GM21717 (cell line): Measurements from ENCODE around the gene ASIC2.
A peak's percentile ranks its signal among the peaks of the same experiment; 100 is the strongest.
"Not testable (repeated sequence)": the region's sequence is repeated elsewhere in the genome, so short reads cannot be mapped to it uniquely, and the experiment has no call there.

Source experiments
- ATAC-seq: cut with Tn5 transposase; IDR thresholded peaks from one replicate; pipeline ENCODE4 v1.9.1; 2021; ENCODE audit warnings: mild to moderate bottlenecking, moderate library complexity; ENCODE audit not compliant: unreplicated experiment

ASIC2 gene

GRCh38 chr17:32993977-32994376, 299.1 kb downstream of the ASIC2 start:
- ATAC-seq = no peak

DNA sequence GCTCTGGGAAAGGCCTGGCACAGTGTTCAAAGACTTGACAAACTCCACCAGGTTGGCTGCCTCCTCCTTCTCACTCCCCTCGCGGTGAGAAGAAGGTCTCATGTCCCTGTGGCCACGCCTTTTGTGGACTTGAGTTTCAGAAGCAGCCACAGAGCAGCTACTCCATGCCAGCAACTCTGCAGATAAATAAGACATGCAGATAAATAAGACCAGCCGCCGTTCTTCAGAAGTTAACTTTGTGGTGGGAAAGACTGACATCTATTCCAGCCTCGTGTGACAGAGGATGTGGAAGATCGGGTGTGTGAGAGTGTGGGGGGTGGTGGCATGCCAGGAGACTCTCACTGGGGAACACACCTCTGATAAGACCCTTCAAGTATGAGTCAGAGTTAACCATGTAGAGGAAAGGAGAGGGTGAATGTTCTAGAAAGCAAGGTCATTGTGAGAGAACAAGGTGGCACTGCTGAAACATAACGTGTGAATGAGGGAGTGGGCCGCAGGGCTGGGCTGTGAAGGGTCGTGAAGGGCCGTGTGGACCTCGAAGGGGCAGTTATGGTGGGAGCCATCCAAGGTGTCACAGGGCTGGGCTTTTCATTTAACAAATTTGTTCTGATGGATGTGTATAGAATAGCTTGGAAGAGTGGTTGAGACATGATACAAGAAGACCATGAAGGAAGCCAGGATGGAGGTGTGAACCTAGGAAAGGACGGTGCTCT, 300.6 kb downstream of the ASIC2 start:
- ATAC-seq = no peak

DNA sequence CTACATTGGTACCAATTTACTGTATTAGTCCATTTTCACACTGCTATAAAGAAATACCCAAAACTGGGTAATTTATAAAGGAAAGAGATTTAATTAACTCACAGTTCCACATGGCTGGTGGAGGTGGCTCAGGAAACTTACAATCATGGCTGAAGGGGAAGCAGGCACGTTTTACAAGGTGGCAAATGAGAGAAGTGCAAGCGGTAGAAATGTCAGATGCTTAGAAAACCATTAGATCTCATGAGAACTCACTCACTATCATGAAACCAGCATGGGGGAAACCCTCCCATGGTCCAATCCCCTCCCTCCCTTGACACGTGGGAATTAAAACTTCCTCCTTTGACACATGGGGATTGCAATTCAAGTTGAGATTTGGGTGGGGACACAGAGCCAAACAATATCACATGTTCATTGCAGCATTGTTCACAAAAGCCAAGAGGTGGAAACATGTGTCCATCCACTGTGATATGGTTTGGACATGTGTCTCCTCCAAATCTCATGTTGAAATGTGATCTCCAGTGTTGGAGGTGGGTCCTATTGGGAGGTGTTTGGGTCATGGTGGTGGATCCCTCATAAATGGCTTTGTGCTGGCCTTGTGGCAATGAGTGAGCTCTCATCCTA, 304.5 kb downstream of the ASIC2 start:
- no peak for ATAC-seq

- ATAC-seq = not testable (repeated sequence)
Measured at GRCh38 chr17:32987868-32988267, 305.2 kb downstream of the ASIC2 start.

DNA sequence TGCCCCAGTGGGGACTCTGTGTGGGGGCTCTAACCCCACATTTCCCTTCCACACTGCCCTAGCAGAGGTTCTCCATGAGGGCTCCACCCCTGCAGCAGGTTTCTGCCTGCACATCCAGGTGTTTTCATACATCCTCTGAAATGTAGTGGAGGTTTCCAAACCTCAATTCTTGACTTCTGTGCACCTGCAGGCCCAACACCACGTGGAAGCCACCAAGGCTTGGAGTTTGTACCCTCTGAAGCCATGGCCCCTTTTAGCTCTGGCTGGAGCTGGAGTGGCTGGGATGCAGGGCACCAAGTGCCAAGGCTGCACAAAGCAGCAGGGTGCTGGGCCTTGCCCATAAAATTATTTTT, 305.7 kb downstream of the ASIC2 start:
- not testable (repeated sequence) for ATAC-seq

- ATAC-seq = no peak
Measured at GRCh38 chr17:32985050-32985756, 307.9 kb downstream of the ASIC2 start.

DNA sequence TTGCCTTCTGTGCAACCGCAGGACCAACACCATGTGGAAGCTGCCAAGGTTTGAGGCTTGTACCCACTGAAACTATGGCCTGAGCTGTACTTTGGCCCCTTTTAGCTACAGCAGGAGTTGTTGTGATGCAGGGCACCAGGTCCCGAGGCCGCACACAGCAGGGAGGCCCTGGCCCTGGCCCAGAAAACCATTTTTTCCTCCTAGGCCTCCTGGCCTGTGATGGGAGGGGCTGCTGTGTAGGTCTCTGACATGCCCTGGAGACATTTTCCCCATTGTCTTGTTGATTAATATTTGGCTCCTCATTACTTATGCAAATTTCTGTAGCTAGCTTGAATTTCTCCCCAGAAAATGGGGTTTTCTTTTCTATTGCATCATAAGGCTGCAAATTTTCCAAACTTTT, 311.5 kb downstream of the ASIC2 start:
- not testable (repeated sequence) for ATAC-seq

DNA sequence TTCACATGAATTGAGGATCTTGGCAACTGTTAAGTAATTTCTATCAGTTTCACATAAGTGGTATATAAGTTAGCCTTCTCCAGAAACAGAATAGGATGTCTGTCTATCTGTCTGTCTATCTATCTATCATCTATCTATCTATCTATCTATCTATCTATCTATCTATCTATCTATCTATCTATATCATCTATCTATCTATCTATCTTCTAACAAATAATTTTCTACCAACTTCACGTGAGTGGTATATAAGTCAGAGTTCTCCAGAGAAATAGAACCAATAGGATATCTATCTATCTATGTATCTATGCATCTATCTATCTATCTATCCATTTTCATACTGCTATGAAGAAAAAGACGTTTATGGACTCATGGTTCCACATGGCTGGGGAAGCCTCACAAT, 312.9 kb downstream of the ASIC2 start:
- ATAC-seq = no peak

GRCh38 chr17:32976605-32977004, 316.5 kb downstream of the ASIC2 start:
- ATAC-seq = no peak

DNA sequence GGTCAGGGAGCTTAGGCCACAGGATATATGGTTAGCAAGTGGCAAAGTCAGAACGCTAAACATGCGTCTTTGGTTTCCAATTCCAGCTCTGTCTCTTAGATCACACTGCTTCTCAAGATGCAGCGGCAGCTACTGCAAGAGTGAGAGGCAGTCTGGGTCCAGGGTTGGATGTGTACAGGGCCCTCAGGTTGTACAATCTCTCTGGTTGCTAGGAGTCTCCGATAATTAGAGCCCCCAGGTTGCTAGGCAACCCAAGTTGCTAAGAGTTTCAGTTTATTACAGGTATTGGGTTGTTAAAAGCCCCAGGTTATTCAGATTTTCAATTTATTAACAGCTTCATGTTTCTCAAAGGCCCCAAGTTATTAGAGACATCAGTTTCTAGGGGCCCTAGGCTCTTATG, 317.0 kb downstream of the ASIC2 start:
- no peak for ATAC-seq

DNA sequence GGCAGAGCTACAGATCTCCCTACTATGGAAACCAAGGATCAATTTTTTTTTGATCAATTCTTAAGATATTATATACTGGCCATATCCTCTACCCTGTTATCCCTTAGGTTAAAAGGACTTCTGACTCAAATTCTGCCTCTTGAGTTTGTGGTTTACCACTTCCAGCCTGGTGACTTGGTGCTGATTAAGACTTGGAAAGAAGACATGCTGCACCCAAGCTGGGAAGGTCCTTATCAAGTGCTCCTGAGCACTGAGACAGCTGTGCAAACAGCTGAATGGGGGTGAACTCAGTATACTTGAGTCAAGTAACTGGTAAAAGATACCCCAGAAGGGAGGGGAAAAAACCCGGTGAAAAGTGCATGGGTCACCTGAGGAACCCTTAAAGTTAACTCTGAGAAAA, 321.9 kb downstream of the ASIC2 start:
- peak; percentile 59 for ATAC-seq

DNA sequence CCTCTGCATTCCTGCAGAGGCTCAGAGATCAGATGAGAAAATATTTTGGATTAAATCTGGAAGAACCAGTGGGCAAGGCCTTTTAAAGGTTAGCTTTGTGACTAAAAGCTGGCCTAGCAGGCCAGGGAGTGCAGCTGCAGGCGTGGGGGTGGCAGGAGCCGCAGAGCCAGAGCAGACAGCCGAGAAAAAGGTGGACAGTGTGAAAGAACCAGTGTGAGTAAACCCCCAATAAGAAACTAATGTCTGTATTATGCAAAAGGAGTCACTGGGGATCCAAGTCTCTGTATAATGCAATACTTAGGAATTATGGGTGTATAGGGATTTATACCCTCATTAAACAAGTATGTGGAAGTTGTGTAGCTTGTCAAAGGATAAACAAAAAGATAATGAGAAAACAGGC, 322.8 kb downstream of the ASIC2 start:
- ATAC-seq = no peak

DNA sequence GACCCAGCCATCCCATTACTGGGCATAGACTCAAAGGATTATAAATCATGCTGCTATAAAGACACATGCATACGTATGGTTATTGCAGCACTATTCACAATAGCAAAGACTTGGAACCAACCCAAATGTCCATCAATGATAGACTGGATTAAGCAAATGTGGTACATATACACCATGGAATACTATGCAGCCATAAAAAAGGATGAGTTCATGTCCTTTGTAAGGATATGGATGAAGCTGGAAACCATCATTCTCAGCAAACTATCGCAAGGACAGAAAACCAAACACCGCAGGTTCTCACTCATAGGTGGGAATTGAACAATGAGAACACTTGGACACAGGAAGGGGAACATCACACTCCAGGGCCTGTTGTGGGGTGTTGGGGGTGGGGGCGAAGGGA, 323.9 kb downstream of the ASIC2 start:
- ATAC-seq = not testable (repeated sequence)

DNA sequence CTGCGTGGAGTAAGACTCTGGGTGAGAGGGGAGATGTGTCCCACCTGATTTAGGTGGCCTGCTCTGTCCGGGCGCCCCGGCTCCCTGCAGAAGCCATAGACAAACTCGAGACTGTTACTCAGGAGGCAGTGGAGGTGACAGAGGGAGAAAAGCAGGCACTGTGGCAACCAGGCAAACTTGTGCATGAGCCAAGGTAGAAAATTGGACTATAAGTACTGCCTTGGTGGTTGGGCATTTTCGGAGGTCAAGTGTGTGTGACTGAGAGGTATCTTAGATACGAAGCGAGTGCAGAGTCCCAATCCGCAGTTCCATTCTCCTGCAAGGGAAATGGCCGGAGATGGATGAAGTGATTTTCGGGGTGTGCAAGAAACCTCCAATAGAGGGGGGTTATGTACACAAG, 328.6 kb downstream of the ASIC2 start:
- no peak for ATAC-seq
